ENCODE measurements around the gene C1QTNF2.

GRCh38 chr5:160315968-160316367 is 54.5 kb downstream of the C1QTNF2 start:
- TF ChIP-seq, protein P1, sequence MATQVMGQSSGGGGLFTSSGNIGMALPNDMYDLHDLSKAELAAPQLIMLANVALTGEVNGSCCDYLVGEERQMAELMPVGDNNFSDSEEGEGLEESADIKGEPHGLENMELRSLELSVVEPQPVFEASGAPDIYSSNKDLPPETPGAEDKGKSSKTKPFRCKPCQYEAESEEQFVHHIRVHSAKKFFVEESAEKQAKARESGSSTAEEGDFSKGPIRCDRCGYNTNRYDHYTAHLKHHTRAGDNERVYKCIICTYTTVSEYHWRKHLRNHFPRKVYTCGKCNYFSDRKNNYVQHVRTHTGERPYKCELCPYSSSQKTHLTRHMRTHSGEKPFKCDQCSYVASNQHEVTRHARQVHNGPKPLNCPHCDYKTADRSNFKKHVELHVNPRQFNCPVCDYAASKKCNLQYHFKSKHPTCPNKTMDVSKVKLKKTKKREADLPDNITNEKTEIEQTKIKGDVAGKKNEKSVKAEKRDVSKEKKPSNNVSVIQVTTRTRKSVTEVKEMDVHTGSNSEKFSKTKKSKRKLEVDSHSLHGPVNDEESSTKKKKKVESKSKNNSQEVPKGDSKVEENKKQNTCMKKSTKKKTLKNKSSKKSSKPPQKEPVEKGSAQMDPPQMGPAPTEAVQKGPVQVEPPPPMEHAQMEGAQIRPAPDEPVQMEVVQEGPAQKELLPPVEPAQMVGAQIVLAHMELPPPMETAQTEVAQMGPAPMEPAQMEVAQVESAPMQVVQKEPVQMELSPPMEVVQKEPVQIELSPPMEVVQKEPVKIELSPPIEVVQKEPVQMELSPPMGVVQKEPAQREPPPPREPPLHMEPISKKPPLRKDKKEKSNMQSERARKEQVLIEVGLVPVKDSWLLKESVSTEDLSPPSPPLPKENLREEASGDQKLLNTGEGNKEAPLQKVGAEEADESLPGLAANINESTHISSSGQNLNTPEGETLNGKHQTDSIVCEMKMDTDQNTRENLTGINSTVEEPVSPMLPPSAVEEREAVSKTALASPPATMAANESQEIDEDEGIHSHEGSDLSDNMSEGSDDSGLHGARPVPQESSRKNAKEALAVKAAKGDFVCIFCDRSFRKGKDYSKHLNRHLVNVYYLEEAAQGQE (IDR thresholded peaks at IDR 0.05): no peak
- TF ChIP-seq, protein P2, sequence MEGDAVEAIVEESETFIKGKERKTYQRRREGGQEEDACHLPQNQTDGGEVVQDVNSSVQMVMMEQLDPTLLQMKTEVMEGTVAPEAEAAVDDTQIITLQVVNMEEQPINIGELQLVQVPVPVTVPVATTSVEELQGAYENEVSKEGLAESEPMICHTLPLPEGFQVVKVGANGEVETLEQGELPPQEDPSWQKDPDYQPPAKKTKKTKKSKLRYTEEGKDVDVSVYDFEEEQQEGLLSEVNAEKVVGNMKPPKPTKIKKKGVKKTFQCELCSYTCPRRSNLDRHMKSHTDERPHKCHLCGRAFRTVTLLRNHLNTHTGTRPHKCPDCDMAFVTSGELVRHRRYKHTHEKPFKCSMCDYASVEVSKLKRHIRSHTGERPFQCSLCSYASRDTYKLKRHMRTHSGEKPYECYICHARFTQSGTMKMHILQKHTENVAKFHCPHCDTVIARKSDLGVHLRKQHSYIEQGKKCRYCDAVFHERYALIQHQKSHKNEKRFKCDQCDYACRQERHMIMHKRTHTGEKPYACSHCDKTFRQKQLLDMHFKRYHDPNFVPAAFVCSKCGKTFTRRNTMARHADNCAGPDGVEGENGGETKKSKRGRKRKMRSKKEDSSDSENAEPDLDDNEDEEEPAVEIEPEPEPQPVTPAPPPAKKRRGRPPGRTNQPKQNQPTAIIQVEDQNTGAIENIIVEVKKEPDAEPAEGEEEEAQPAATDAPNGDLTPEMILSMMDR (IDR thresholded peaks at IDR 0.05; ENCODE audit: low read depth, low read length, missing input control): no peak
- TF ChIP-seq ATF3 (IDR thresholded peaks at IDR 0.05) (no peak), JUND (IDR thresholded peaks at IDR 0.05) (no peak), EGR1 (IDR thresholded peaks at IDR 0.05; ENCODE audit: low read depth in 2 of 2) (no peak), ZBTB33 (IDR thresholded peaks at IDR 0.05) (no peak), YY1 (IDR thresholded peaks at IDR 0.05) (no peak)
- TF ChIP-seq, protein P3, sequence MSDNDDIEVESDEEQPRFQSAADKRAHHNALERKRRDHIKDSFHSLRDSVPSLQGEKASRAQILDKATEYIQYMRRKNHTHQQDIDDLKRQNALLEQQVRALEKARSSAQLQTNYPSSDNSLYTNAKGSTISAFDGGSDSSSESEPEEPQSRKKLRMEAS (IDR thresholded peaks at IDR 0.05): no peak
